Neural crest cell (in vitro differentiated cells): ENCODE measurements around the gene SYS1. TPM values are rescaled to one million over a fixed set of nuclear protein-coding genes. Genes with fewer than 3 reads are reported as not detected.
A peak's percentile ranks its signal among the peaks of the same experiment; 100 is the strongest.
"Not testable (repeated sequence)": the region's sequence is repeated elsewhere in the genome, so short reads cannot be mapped to it uniquely, and the experiment has no call there.

ENCODE experiments used
- DNase-seq: peaks from one replicate; pipeline ENCODE4 v3.0.0; 2021; ENCODE audit warnings: low read depth, mixed read lengths, low spot score
- H3K27ac Mint-ChIP-seq: one replicate; pipeline ENCODE4 v1.8.0; 2021; ENCODE audit warnings: mild to moderate bottlenecking, mixed read lengths; ENCODE audit not compliant: unreplicated experiment
- H3K27me3 Mint-ChIP-seq: 2 replicates; pipeline ENCODE4 v1.8.0; 2021; ENCODE audit warnings: low read depth, mild to moderate bottlenecking, mixed read lengths
- H3K36me3 Mint-ChIP-seq: 2 replicates; pipeline ENCODE4 v1.8.0; 2021; ENCODE audit warnings: low read depth, mild to moderate bottlenecking, mixed read lengths
- H3K4me1 Mint-ChIP-seq: 2 replicates; pipeline ENCODE4 v1.8.0; 2021; ENCODE audit warnings: mixed read lengths
- H3K4me3 Mint-ChIP-seq: one replicate; pipeline ENCODE4 v1.8.0; 2021; ENCODE audit warnings: mild to moderate bottlenecking, mixed read lengths
- H3K9me3 Mint-ChIP-seq: 2 replicates; pipeline ENCODE4 v1.8.0; 2021; ENCODE audit warnings: mixed read lengths
- total RNA-seq: library from RNA; stranded (reverse); gene quantifications from 2 replicates; pipeline ENCODE4 v1.2.1, GENCODE V29; 2021
- TF ChIP-seq, protein P1 (sequence below): fragments of 200-600 bp; sonication (generic); conservative IDR thresholded peaks from 2 replicates; pipeline ENCODE4 v1.5.0; 2021; ENCODE audit warnings: antibody characterized with exemption, mild to moderate bottlenecking

SYS1 gene
- total RNA-seq, 1 donor from 2014 or later: 24.6 TPM

DNA sequence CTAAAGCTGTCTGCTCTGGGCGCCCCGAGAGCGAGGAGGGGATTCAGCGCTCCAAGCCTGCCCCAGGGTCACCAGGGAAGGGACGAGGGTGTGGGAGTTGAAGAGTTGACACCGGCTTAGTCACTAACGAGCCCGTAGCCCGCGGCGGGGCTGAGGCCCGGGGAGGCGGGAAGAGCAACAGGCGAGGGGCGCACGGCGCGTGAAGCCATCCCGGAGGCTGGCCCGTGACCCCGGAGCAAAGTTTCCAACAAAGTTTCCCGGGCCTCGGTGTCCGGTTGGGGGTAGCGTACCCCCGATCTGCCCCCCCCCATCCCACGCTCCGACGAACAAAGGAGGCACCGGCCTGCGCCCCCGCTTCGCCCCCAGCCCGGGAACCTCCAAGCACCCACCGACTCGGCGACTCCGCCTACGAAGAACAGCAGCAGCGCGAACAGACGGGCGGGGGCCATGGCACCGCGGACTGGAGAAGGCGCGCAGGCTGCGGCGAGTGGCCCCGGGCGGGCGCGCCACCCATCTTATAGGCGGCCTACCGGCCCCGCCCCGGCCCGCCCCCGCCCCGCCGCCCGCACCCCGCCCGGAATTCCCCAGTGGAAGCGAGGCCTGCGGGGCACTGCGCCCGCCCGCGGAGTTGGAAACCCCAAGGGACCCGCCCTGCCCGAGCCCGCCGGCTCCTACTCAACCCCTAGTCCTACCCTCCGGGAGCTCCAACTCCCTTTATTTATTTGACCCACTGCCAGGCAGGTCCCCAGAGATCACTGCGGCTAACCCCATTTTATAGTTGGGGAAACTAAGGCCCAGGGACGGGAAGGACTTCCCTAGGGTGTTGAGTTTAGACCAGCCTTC lies 14.8 kb upstream of the SYS1 start, which contains the start of gene SDC4:
Gene SDC4, minus strand, starts transcription at position 489 of the 843 bp plus-strand sequence. Its CDS starts 40 bp downstream, at position 449.
- DNase-seq: peak; percentile 31
- Mint-ChIP-seq H3K36me3 (no peaks in the 10 kb centered on the region), H3K9me3 (no peaks in the 10 kb centered on the region), H3K4me3 (peak within 1 kb of the TSS; percentile 87), H3K27me3 (peaks cover 11% of the 10 kb centered on the region), H3K4me1 (peaks cover 20% of the 10 kb centered on the region), H3K27ac (peak within 1 kb of the TSS; percentile 65)
- TF ChIP-seq, protein P1, sequence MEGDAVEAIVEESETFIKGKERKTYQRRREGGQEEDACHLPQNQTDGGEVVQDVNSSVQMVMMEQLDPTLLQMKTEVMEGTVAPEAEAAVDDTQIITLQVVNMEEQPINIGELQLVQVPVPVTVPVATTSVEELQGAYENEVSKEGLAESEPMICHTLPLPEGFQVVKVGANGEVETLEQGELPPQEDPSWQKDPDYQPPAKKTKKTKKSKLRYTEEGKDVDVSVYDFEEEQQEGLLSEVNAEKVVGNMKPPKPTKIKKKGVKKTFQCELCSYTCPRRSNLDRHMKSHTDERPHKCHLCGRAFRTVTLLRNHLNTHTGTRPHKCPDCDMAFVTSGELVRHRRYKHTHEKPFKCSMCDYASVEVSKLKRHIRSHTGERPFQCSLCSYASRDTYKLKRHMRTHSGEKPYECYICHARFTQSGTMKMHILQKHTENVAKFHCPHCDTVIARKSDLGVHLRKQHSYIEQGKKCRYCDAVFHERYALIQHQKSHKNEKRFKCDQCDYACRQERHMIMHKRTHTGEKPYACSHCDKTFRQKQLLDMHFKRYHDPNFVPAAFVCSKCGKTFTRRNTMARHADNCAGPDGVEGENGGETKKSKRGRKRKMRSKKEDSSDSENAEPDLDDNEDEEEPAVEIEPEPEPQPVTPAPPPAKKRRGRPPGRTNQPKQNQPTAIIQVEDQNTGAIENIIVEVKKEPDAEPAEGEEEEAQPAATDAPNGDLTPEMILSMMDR: no peak

DNA sequence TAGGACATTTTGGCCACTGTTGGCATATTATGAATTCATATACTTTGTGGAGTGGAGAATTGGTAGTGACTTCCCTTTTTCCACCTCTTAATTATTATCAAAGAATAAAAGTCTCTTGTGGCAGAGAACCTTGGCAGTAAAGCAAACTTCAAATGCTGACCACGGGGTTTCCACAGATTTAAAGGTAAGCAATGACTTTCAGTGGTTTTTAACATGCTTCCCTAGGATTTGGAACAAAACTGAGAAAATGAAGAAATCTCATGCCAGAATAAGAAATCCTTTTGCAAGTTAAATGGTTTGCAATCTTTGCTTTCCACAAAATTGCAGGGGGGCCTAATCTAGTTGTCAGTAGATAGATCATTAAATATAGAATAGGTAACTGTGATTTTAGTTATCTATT lies 12.7 kb upstream of the SYS1 start:
- Mint-ChIP-seq H3K36me3 (no peaks in the 10 kb centered on the region), H3K9me3 (no peaks in the 10 kb centered on the region), H3K27ac (no peak overlapping the region), H3K4me1 (peaks cover 15% of the 10 kb centered on the region), H3K4me3 (peak overlapping the region; percentile 75), H3K27me3 (peaks cover 11% of the 10 kb centered on the region)
- no peak for DNase-seq
- TF ChIP-seq, protein P1: no peak

DNA sequence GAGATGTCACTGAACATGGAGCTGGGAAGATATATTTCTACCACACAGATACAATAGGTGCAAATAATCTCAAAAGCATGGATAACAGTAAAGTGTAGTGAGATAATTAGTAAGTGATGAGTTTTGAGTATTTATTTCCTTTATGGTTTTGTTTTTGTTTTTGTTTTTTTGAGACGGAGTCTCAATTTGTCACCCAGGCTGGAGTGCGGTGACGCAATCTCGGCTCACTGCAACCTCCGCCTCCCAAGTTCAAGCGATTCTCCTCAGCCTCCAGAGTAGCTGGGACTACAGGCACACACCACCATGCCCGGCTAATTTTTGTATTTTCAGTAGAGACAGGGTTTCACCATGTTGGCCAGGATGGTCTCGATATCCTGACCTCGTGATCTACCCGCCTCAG lies 12.2 kb upstream of the SYS1 start:
- not testable (repeated sequence) for H3K9me3 Mint-ChIP-seq, H3K36me3 Mint-ChIP-seq, H3K27ac Mint-ChIP-seq, H3K4me3 Mint-ChIP-seq, DNase-seq
- Mint-ChIP-seq H3K4me1 (peaks cover 15% of the 10 kb centered on the region), H3K27me3 (peaks cover 11% of the 10 kb centered on the region)

DNA sequence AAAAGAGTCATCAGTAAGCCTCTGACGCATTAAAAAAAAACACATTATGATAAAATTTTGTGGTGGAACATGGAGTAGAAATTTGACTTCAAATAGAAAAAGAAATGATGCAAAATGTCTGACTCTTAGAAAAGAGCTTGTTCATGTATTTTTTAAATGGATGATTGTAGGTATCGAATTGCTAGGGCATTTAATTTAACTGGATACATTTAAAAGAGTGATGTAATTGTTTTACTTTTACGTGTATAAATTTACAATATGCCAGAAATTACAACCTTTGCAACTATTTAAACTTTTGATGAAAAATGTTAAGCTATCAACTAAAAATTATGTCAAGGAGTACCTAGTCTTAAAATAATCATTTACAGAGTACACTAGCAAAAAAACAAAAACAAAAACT lies 10.2 kb upstream of the SYS1 start:
- H3K4me1 Mint-ChIP-seq: peaks cover under 1% of the 10 kb centered on the region
- no peak for DNase-seq
- H3K4me3 Mint-ChIP-seq: no peak overlapping the region
- no peaks in the 10 kb centered on the region for H3K9me3 Mint-ChIP-seq
- H3K27me3 Mint-ChIP-seq: peaks cover 3% of the 10 kb centered on the region
- TF ChIP-seq, protein P1: no peak
- H3K27ac Mint-ChIP-seq: no peak overlapping the region
- no peaks in the 10 kb centered on the region for H3K36me3 Mint-ChIP-seq

DNA sequence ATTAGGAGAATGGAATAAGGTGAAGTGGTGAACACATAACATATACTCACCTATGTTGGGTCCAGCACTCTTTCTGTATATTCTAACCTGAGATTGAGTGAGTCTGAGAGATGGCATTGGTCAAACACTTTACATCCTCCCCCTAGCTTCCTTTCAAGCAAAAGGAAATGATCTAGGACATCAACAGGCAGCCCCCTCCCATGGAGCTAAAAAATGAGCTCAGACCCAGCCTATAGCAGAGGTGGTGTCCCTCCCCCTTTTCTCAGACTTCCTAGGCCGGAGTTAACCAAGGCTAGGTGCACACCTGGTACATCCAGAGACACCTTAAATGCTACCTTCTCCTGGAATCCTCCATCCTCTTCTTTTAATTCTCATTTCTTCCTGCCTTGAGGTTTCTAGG lies 9.2 kb upstream of the SYS1 start:
- Mint-ChIP-seq H3K9me3 (no peaks in the 10 kb centered on the region), H3K4me3 (no peak overlapping the region), H3K27me3 (peaks cover 2% of the 10 kb centered on the region), H3K4me1 (no peaks in the 10 kb centered on the region), H3K27ac (no peak overlapping the region), H3K36me3 (no peaks in the 10 kb centered on the region)
- TF ChIP-seq, protein P1: no peak
- DNase-seq: no peak
